HCT116 (cell line): ENCODE measurements around the gene C12orf57. TPM values are rescaled to one million over a fixed set of nuclear protein-coding genes. Genes with fewer than 3 reads are reported as not detected.

Experiments
- ATAC-seq: fragments of 200-7000 bp; cut with Tn5 transposase; 2 replicates; pipeline ENCODE4 v1.9.1; 2020; ENCODE audit warnings: mild to moderate bottlenecking, moderate library complexity
- BruUV-seq: library from RNA; stranded (reverse); fragments of 400-500 nt; replicated peaks from 2 replicates; lab custom pipeline; 2021; lab: Mats Ljungman, UMichigan
- CTCF ChIA-PET: fragments of 300-600 bp; sonication (Branson Sonifier 250); formaldehyde crosslinking; loops from one replicate; lab custom pipeline; 2021; ENCODE audit warnings: antibody characterized with exemption; lab: Charles Lee
- POLR2A ChIA-PET: fragments of 300-600, 350-600 bp; sonication (Branson Sonifier 250); formaldehyde crosslinking; loops from one replicate; lab custom pipeline; 2021; ENCODE audit warnings: antibody characterized with exemption; lab: Charles Lee
- RAD21 ChIA-PET, 2 experiments: fragments of 300-600 bp; sonication (Branson Sonifier 250); formaldehyde crosslinking; loops; one replicate each; lab custom pipeline; 2023; ENCODE audit warnings: low total read pairs in 2 of 2; ENCODE audit not compliant: uncharacterized antibody in 2 of 2, unreplicated experiment in 2 of 2, low non-redundant PET in 1 of 2; lab: Charles Lee
- DNase-seq: peaks from one replicate; pipeline ENCODE4 v3.0.0-alpha.2; 2010; ENCODE audit warnings: low read depth, low spot score
- H2AFZ ChIP-seq: fragments of 200-600 bp; shearing (Covaris generic), sonication (generic); 2 replicates; pipeline ENCODE4 v1.6.1; 2017; ENCODE audit warnings: low read depth, mixed run types, mixed read lengths, antibody characterized with exemption, low read length; ENCODE audit not compliant: poor library complexity, severe bottlenecking
- H3K27ac ChIP-seq: 2 replicates; pipeline ENCODE4 v1.5.1; 2012; ENCODE audit warnings: low read depth, low read length
- H3K27me3 ChIP-seq: fragments of 200-600 bp; sonication (generic); 2 replicates; pipeline ENCODE4 v1.6.1; 2016; ENCODE audit warnings: mixed run types, low read length, mixed read lengths; ENCODE audit not compliant: insufficient read depth
- H3K36me3 ChIP-seq, 2 experiments: fragments of 200-500 bp in 1 of 2; fragments of 200-600 bp in 1 of 2; sonication (Bioruptor generic) in 1 of 2; sonication (generic) in 1 of 2; 2 replicates each; pipeline versions ENCODE4 v1.5.1 to v1.6.1; 2014 to 2016; ENCODE audit warnings: low read length in 2 of 2, inconsistent platforms in 1 of 2, mixed read lengths in 1 of 2, mixed run types in 1 of 2; ENCODE audit not compliant: insufficient read depth in 2 of 2, control insufficient read depth in 1 of 2
- H3K4me1 ChIP-seq, 2 experiments: fragments of 200-600 bp in 1 of 2; sonication (generic) in 1 of 2; 2 replicates each; pipeline versions ENCODE4 v1.5.1 to v1.6.1; 2012 to 2017; ENCODE audit warnings: low read length in 2 of 2, inconsistent platforms in 1 of 2, mild to moderate bottlenecking in 1 of 2, mixed read lengths in 1 of 2, mixed run types in 1 of 2, moderate library complexity in 1 of 2; ENCODE audit not compliant: insufficient read depth in 2 of 2, control insufficient read depth in 1 of 2
- H3K4me2 ChIP-seq: fragments of 200-600 bp; sonication (generic); 2 replicates; pipeline ENCODE4 v1.6.1; 2017; ENCODE audit warnings: mixed run types, low read length, mixed read lengths
- H3K4me3 ChIP-seq, 2 experiments: fragments of 200-600 bp in 1 of 2; sonication (generic) in 1 of 2; replicated peaks in 1 of 2; 2 replicates each; pipeline ENCODE4 v1.5.1; 2011 to 2016; ENCODE audit warnings: low read length in 2 of 2, control low read depth in 1 of 2, low read depth in 1 of 2, mild to moderate bottlenecking in 1 of 2, mixed read lengths in 1 of 2, mixed run types in 1 of 2
- H3K79me2 ChIP-seq: fragments of 200-600 bp; sonication (generic); 2 replicates; pipeline ENCODE4 v1.6.1; 2017; ENCODE audit warnings: mild to moderate bottlenecking, mixed run types, low read length, moderate library complexity, mixed read lengths; ENCODE audit not compliant: insufficient read depth
- H3K9ac ChIP-seq: fragments of 200-600 bp; sonication (generic); 2 replicates; pipeline ENCODE4 v1.6.1; 2016; ENCODE audit warnings: low read length, mixed read lengths
- H3K9me2 ChIP-seq: fragments of 200-600 bp; sonication (generic), shearing (Covaris generic); 2 replicates; pipeline ENCODE4 v1.6.1; 2017; ENCODE audit warnings: mixed run types, mild to moderate bottlenecking, moderate library complexity; ENCODE audit not compliant: insufficient read depth
- H3K9me3 ChIP-seq, 2 experiments: fragments of 200-500 bp in 1 of 2; fragments of 200-600 bp in 1 of 2; sonication (Bioruptor generic) in 1 of 2; sonication (generic) in 1 of 2; 2 replicates each; pipeline ENCODE4 v1.6.1; 2014 to 2017; ENCODE audit warnings: low read length in 2 of 2, mixed read lengths in 2 of 2, inconsistent platforms in 1 of 2, low read depth in 1 of 2, mild to moderate bottlenecking in 1 of 2, mixed run types in 1 of 2, moderate library complexity in 1 of 2; ENCODE audit not compliant: control insufficient read depth in 1 of 2, insufficient read depth in 1 of 2
- H4K20me1 ChIP-seq: fragments of 200-600 bp; sonication (generic), shearing (Covaris generic); 2 replicates; pipeline ENCODE4 v1.6.1; 2017; ENCODE audit warnings: mixed run types, mild to moderate bottlenecking, moderate library complexity; ENCODE audit not compliant: insufficient read depth
- CBX3 ChIP-seq: IDR thresholded peaks from 2 replicates; pipeline ENCODE4 v1.6.1; 2012; ENCODE audit warnings: low read depth
- CEBPB ChIP-seq: IDR thresholded peaks from 2 replicates; pipeline ENCODE4 v1.6.1; 2012; ENCODE audit warnings: low read depth
- EGR1 ChIP-seq: IDR thresholded peaks from 2 replicates; pipeline ENCODE4 v1.6.1; 2012; ENCODE audit warnings: low read depth
- ELF1 ChIP-seq: IDR thresholded peaks from 2 replicates; pipeline ENCODE4 v1.6.1; 2012; ENCODE audit warnings: low read depth, borderline replicate concordance
- EZH2 ChIP-seq: fragments of 200-600 bp; sonication (generic); IDR thresholded peaks from 2 replicates; pipeline ENCODE4 v1.6.1; 2017; ENCODE audit warnings: antibody characterized with exemption, mixed run types
- EZH2phosphoT487 ChIP-seq: fragments of 200-600 bp; IDR thresholded peaks from 2 replicates; pipeline ENCODE4 v1.6.1; 2018; ENCODE audit warnings: antibody characterized with exemption, borderline replicate concordance
- FOSL1 ChIP-seq: IDR thresholded peaks from 2 replicates; pipeline ENCODE4 v1.6.1; 2012; ENCODE audit warnings: low read depth
- JUND ChIP-seq: IDR thresholded peaks from 2 replicates; pipeline ENCODE4 v1.6.1; 2012
- POLR2AphosphoS5 ChIP-seq: IDR thresholded peaks from 2 replicates; pipeline ENCODE4 v1.6.1; 2011; ENCODE audit warnings: mild to moderate bottlenecking, low read depth, low read length, moderate library complexity
- REST ChIP-seq: IDR thresholded peaks from 2 replicates; pipeline ENCODE4 v1.6.1; 2012; ENCODE audit warnings: low read depth
- SIN3A ChIP-seq: IDR thresholded peaks from 2 replicates; pipeline ENCODE4 v1.6.1; 2012; ENCODE audit warnings: low read depth
- SP1 ChIP-seq: IDR thresholded peaks from 2 replicates; pipeline ENCODE4 v1.6.1; 2012; ENCODE audit warnings: low read depth
- TCF7L2 ChIP-seq: IDR thresholded peaks from 2 replicates; pipeline ENCODE4 v1.7.0; 2011; ENCODE audit warnings: borderline replicate concordance, inconsistent platforms; ENCODE audit not compliant: insufficient read depth, insufficient read length; ENCODE audit errors: extremely low read depth
- YY1 ChIP-seq: IDR thresholded peaks from 2 replicates; pipeline ENCODE4 v1.6.1; 2011; ENCODE audit warnings: low read length, low read depth, moderate library complexity, mild to moderate bottlenecking; ENCODE audit not compliant: insufficient replicate concordance; ENCODE audit errors: extremely low read depth
- ZNF274 ChIP-seq: fragments of 200-500 bp; sonication (Bioruptor generic); IDR thresholded peaks from 2 replicates; pipeline ENCODE4 v1.6.1; 2014; ENCODE audit warnings: mild to moderate bottlenecking, low read depth, low read length, inconsistent platforms
- intact Hi-C: fragments of 100-400 bp; cut with micrococcal nuclease; formaldehyde crosslinking; loops from 2 replicates; pipeline ENCODE4 v1.10.0; 2022
- total RNA-seq: library from RNA; stranded (reverse); gene quantifications from one replicate; pipeline ENCODE4 v1.2.1, GENCODE V29; 2021; ENCODE audit not compliant: unreplicated experiment

Gene C12orf57
- total RNA-seq, 1 experiment from 2014 or later, result 202 TPM

DNA sequence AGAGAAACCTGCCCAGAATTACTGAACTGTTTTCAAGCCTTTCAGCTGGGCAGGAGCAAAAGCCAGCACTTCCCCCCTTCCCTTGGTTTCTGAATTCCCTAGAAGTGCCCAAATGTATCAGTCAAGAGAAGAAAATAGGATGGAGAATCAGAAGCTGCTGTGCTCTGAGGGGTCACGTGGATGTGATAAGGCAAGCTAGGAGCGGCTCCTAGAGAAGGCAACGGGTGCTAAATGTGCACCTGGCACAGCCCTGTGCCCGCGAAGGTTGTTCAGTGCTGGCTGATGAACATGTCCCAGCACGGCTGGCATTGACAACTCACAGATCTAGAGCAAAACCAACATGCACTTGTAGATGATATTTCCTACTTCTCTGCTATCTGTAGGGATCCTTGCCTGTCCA is 35.2 kb downstream of the C12orf57 start:
- DNase-seq, result no peak
- POLR2A ChIA-PET, result interaction anchor here (0.5 kb wide), 1 partner anchor 111 kb away, joined by 3 read pairs; the partner anchor contains the start of gene TPI1
- no peaks in the 10 kb centered on the region for H3K27me3 ChIP-seq
- intact Hi-C loops, result no loop called here
- TF ChIP-seq ZNF274 (no peak), EGR1 (no peak), YY1 (no peak), CBX3 (no peak), SP1 (no peak), EZH2 (no peak), CEBPB (no peak), JUND (no peak), FOSL1 (no peak), REST (no peak), TCF7L2 (no peak), EZH2phosphoT487 (no peak), SIN3A (peak; percentile 13; the same call in 1 of the 2 replicates), POLR2AphosphoS5 (0 out of 2 replicates have a peak, but pooled peaks have one; percentile 24), ELF1 (no peak)
- TF ChIP-seq, all 23 proteins: peak for 2
- Histone ChIP-seq H3K4me1 (no peaks in the 10 kb centered on the region), H3K4me2 (no peak overlapping the region), H3K27ac (no peak overlapping the region), H3K9me2 (no peaks in the 10 kb centered on the region), H3K79me2 (peaks cover 9% of the 10 kb centered on the region), H3K9ac (no peak overlapping the region), H4K20me1 (no peaks in the 10 kb centered on the region), H2AFZ (no peak overlapping the region), H3K9me3 (no peaks in the 10 kb centered on the region), H3K36me3 (peaks cover 55 to 64% of the 10 kb centered on the region in 2 experiments), H3K4me3 (no peak overlapping the region)
- no TSS peak for BruUV-seq
- RAD21 ChIA-PET, result no interaction called here
- ATAC-seq, result no peak
- CTCF ChIA-PET, result interaction anchor here (1.0 kb wide), 1 partner anchor 14 kb away, joined by 3 read pairs; no protein-coding TSS in a partner anchor
